ENCODE measurements around the gene TCFL5. TPM values are rescaled to one million over a fixed set of nuclear protein-coding genes. Genes with fewer than 3 reads are reported as not detected.

Gene TCFL5
- total RNA-seq, 1 donor, result 19.0 TPM

- no peak overlapping the region for H3K4me3 ChIP-seq (ENCODE audit: low read depth, low read length)
- no peak for DNase-seq (ENCODE audit: low read depth)
- TF ChIP-seq, protein P1, sequence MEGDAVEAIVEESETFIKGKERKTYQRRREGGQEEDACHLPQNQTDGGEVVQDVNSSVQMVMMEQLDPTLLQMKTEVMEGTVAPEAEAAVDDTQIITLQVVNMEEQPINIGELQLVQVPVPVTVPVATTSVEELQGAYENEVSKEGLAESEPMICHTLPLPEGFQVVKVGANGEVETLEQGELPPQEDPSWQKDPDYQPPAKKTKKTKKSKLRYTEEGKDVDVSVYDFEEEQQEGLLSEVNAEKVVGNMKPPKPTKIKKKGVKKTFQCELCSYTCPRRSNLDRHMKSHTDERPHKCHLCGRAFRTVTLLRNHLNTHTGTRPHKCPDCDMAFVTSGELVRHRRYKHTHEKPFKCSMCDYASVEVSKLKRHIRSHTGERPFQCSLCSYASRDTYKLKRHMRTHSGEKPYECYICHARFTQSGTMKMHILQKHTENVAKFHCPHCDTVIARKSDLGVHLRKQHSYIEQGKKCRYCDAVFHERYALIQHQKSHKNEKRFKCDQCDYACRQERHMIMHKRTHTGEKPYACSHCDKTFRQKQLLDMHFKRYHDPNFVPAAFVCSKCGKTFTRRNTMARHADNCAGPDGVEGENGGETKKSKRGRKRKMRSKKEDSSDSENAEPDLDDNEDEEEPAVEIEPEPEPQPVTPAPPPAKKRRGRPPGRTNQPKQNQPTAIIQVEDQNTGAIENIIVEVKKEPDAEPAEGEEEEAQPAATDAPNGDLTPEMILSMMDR (IDR thresholded peaks at IDR 0.05; ENCODE audit: insufficient read depth, low read depth, low read length), result no peak
Observed at GRCh38 chr20:62809530-62810428, 51.8 kb downstream of the TCFL5 start.

DNA sequence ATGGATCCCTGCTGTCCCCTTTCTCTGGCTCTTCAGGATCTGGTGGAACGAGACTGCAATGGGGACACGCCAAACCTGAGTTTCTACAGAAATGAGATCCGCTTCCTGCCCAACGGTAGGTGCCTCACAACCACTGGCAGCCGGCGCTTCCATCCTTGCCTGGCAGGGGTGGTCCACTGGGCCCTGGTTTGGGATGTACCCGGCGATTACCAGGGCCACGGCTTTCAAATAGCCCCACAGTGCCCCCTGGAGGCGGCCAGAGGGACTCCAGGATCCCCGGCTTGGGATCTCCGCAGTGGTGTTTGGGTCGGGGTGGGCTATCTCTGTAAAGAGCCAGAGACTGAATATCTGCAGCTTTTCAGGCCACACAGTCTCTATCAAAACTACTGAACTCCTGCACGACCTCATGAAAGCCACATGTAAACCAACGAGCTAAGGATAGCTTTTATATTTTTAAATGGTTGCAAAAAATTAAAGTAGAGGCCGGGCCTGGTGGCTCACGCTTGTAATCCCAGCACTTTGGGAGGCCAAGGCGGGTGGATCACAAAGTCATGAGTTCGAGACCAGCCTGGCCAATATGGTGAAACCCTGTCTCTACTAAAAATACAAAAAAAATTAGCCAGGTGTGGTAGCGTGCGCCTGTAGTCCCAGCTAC, 53.3 kb downstream of the TCFL5 start:
- DNase-seq (ENCODE audit: low read depth), result peak; percentile 65
- no peak overlapping the region for H3K4me3 ChIP-seq (ENCODE audit: low read depth, low read length)
- TF ChIP-seq, protein P1 (IDR thresholded peaks at IDR 0.05; ENCODE audit: insufficient read depth, low read depth, low read length), result peak; percentile 88

- no peak overlapping the region for H3K4me3 ChIP-seq (ENCODE audit: low read depth, low read length)
- TF ChIP-seq, protein P1 (IDR thresholded peaks at IDR 0.05; ENCODE audit: insufficient read depth, low read depth, low read length), result no peak
- DNase-seq (ENCODE audit: low read depth), result no peak
Observed at GRCh38 chr20:62807444-62808210, 54.0 kb downstream of the TCFL5 start.

GRCh38 chr20:62806383-62807050, 55.1 kb downstream of the TCFL5 start:
- peak overlapping the region; percentile 78 for H3K4me3 ChIP-seq (ENCODE audit: low read depth, low read length)
- no peak for DNase-seq (ENCODE audit: low read depth)
- TF ChIP-seq, protein P1 (IDR thresholded peaks at IDR 0.05; ENCODE audit: insufficient read depth, low read depth, low read length), result no peak

- H3K4me3 ChIP-seq (ENCODE audit: low read depth, low read length), result peak overlapping the region; percentile 78
- TF ChIP-seq, protein P1 (IDR thresholded peaks at IDR 0.05; ENCODE audit: insufficient read depth, low read depth, low read length), result no peak
- DNase-seq (ENCODE audit: low read depth), result peak; percentile 80
Observed at GRCh38 chr20:62805711-62806382, 55.8 kb downstream of the TCFL5 start.

Measured in fibroblast of villous mesenchyme (primary cell).